ENCODE results near the gene P2RY14. TPM values are rescaled to one million over a fixed set of nuclear protein-coding genes. Genes with fewer than 3 reads are reported as not detected.

P2RY14 gene
- total RNA-seq, 2 experiments from 2014 or later: 0.51 to 0.70 TPM

GRCh38 chr3:151200586-151200985, 77.8 kb downstream of the P2RY14 start:
- Mint-ChIP-seq H3K27me3 (no peaks in the 10 kb centered on the region), H3K36me3 (ENCODE audit: low read depth) (peaks cover 69% of the 10 kb centered on the region), H3K4me3 (peak overlapping the region; percentile 87), H3K4me1 (ENCODE audit: low read depth) (peaks cover 50% of the 10 kb centered on the region), H3K27ac (peak overlapping the region; percentile 96), H3K9me3 (peaks cover 4% of the 10 kb centered on the region)
- no peak for DNase-seq
- TF ChIP-seq CTCF (IDR thresholded peaks at IDR 0.05): no peak
- no peak for ATAC-seq
- ChIA-PET POLR2A (interaction anchor here (0.9 to 6.9 kb wide), 14 partner anchors 8 to 1069 kb away, joined by 4 to 86 read pairs (median 8); partner anchors contain the start of genes MBNL1 and SIAH2), CTCF (interaction anchor here (1.2 to 4.0 kb wide), 7 partner anchors 8 to 44 kb away, joined by 3 to 24 read pairs (median 5); no protein-coding TSS in a partner anchor)
- intact Hi-C loops (cut with micrococcal nuclease): loop anchor here (5.0 kb wide), 2 partner anchors 438 to 1002 kb away; partner anchors contain the start of gene SIAH2

DNA sequence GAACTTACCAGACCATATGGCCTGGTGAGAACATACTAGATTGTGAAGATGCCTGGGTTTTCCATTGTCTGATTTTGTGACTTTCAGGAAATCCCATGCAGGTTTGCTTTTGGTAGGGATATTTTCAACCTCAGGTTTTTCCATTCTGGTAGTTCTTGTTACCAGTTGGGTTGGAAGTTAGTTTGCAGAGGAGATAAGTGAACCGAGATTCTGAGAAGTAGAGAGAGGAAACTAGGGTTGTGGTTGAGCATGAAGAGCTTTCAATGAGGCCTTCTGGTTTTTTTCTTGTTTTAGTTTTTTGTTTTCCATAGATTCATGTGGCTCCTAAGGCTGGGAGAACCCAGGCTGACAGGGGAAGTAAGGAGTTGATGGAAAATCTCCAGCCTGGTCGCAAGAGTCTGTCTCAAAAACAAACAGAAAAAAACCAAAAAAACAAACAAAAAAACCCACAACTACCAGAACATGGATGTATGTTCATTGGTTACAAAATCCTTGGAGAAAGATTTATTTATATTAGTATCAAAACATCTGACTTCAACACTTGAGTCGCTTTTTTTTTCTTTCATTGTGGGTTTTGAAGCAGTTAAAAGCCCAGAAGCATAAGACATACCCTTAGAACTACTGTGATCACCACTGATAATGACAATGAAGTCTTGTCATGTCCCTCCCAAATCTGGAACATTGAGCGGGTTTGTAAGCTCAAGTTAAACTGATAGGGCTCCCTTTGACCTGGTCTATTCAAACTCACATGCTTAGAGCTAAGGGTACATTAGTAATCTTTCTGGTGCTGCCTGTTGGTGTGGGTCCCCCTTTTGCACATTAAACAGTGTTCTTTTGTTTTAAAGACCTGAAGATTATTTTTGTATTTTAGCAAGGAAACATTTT, 78.5 kb downstream of the P2RY14 start:
- Mint-ChIP-seq H3K27me3 (no peaks in the 10 kb centered on the region), H3K4me1 (ENCODE audit: low read depth) (peaks cover 46% of the 10 kb centered on the region), H3K4me3 (peak overlapping the region; percentile 87), H3K9me3 (peaks cover 4% of the 10 kb centered on the region), H3K36me3 (ENCODE audit: low read depth) (peaks cover 70% of the 10 kb centered on the region), H3K27ac (peak overlapping the region; percentile 96)
- DNase-seq (no peak), ATAC-seq (peak; percentile 19)
- TF ChIP-seq CTCF (IDR thresholded peaks at IDR 0.05): no peak
- POLR2A ChIA-PET: interaction anchor here (0.6 to 6.9 kb wide), 14 partner anchors 7 to 1070 kb away, joined by 3 to 86 read pairs (median 8); partner anchors contain the start of genes MBNL1 and SIAH2
- intact Hi-C loops (cut with micrococcal nuclease): loop anchor here (5.0 kb wide), 2 partner anchors 437 to 1003 kb away; partner anchors contain the start of gene SIAH2
- CTCF ChIA-PET: interaction anchor here (1.2 to 4.0 kb wide), 5 partner anchors 11 to 79 kb away, joined by 3 to 24 read pairs (median 12); partner anchors contain the start of gene P2RY14

DNA sequence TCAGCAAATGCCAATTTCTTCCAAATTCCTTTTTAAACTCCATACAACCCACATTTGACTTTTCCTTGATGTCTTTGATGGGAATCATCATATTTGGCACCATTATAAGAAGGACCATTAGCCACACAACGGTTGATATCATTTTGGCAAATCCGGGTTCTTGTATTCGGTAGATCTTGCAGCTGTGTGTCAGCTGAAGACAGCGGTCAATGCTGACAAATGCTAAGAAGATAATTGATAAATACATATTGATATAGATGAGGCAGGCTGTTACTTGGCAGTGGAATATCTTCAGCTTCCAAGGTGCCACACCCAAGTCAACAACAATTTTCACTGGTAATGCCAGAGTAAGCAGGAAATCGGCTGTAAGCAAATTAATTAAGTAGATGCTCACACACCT, 79.5 kb downstream of the P2RY14 start:
- no peak for TF ChIP-seq CTCF (IDR thresholded peaks at IDR 0.05)
- ChIA-PET CTCF (interaction anchor here (1.3 kb wide), 1 partner anchor 13 kb away, joined by 3 read pairs; no protein-coding TSS in a partner anchor), POLR2A (interaction anchor here (0.7 to 6.9 kb wide), 7 partner anchors 9 to 438 kb away, joined by 3 to 49 read pairs (median 7); partner anchors contain the start of gene SIAH2)
- H3K9me3 Mint-ChIP-seq: peaks cover 8% of the 10 kb centered on the region
- intact Hi-C loops (cut with micrococcal nuclease): no loop called here
- peak overlapping the region; percentile 87 for H3K4me3 Mint-ChIP-seq
- H3K4me1 Mint-ChIP-seq (ENCODE audit: low read depth): peaks cover 41% of the 10 kb centered on the region
- no peaks in the 10 kb centered on the region for H3K27me3 Mint-ChIP-seq
- peaks cover 76% of the 10 kb centered on the region for H3K36me3 Mint-ChIP-seq (ENCODE audit: low read depth)
- peak overlapping the region; percentile 96 for H3K27ac Mint-ChIP-seq
- DNase-seq: no peak
- no peak for ATAC-seq

DNA sequence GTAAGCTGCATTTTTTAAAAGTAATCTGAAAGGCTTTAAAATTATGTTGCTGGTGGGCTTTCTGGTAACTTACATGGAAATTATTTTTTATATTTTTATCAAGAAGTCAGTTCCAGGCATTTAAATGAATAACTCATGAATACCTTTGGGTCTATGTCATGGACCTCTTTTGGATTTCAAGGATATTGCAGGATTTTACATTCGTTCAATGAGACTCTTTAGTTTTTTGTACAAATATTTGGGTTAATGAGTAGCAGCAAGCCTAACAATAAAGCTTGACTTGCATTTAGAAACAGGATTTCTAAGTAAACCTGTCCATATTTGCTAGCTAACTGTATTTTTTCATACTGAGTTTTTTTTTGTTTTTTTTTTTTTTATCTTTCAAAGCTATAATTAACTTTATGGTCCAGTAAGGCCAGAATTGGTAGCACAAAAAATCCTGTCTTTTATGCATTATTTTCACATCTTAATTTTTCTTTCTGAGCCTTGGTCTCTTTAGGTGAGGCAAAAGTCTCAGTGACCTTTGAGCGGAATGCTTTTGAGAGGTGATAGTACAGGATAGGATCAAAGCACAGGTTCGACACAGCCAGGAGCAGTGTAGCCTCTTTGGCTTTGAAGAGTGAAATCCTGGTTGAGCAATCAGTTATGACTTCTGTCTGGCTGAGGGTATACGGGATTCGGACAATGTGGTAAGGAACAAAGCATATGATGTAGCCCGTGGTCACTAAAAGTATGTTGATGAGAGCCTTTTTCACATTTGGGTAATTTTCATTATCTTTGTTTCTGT, 80.2 kb downstream of the P2RY14 start:
- Mint-ChIP-seq H3K4me1 (ENCODE audit: low read depth) (peaks cover 41% of the 10 kb centered on the region), H3K36me3 (ENCODE audit: low read depth) (peaks cover 80% of the 10 kb centered on the region), H3K9me3 (peaks cover 8% of the 10 kb centered on the region), H3K4me3 (peak overlapping the region; percentile 87), H3K27me3 (no peaks in the 10 kb centered on the region), H3K27ac (peak overlapping the region; percentile 96)
- ChIA-PET POLR2A (interaction anchor here (0.7 to 6.9 kb wide), 9 partner anchors 9 to 1046 kb away, joined by 3 to 49 read pairs (median 4); partner anchors contain the start of gene SIAH2), CTCF (interaction anchor here (1.2 to 2.0 kb wide), 6 partner anchors 9 to 30 kb away, joined by 3 to 6 read pairs (median 4); no protein-coding TSS in a partner anchor)
- DNase-seq (no peak), ATAC-seq (no peak)
- intact Hi-C loops (cut with micrococcal nuclease): no loop called here
- TF ChIP-seq CTCF (IDR thresholded peaks at IDR 0.05): no peak

Measured in activated CD8-positive, alpha-beta T cell treated with anti-CD3 and anti-CD28 coated beads for 36 hours (primary cell).